ENCODE measurements around the gene ADSS2. TPM values are rescaled to one million over a fixed set of nuclear protein-coding genes. Genes with fewer than 3 reads are reported as not detected.

The ADSS2 gene
- total RNA-seq, 1 donor from 2014 or later = 34.2 TPM

- no peak for DNase-seq
- H3K9me3 ChIP-seq = no peaks in the 10 kb centered on the region
- TF ChIP-seq CTCF (IDR thresholded peaks at IDR 0.05) = no peak
- no peaks in the 10 kb centered on the region for H3K36me3 ChIP-seq
- intact Hi-C loops (cut with DNase I) = no loop called here
- H3K27ac ChIP-seq = no peak overlapping the region
- H3K4me1 ChIP-seq = peaks cover 45% of the 10 kb centered on the region
- no peak for ATAC-seq
- no peak overlapping the region for H3K4me3 ChIP-seq
- no peaks in the 10 kb centered on the region for H3K27me3 ChIP-seq
Measured at GRCh38 chr1:244448279-244449036, 3.3 kb downstream of the ADSS2 start.

- Histone ChIP-seq H3K4me3 (no peak overlapping the region), H3K9me3 (no peaks in the 10 kb centered on the region), H3K27me3 (no peaks in the 10 kb centered on the region), H3K36me3 (no peaks in the 10 kb centered on the region), H3K4me1 (peaks cover 45% of the 10 kb centered on the region), H3K27ac (no peak overlapping the region)
- intact Hi-C loops (cut with DNase I) = no loop called here
- TF ChIP-seq CTCF (IDR thresholded peaks at IDR 0.05) = no peak
- ATAC-seq (no peak), DNase-seq (no peak)
Measured at GRCh38 chr1:244447552-244447951, 4.2 kb downstream of the ADSS2 start.

GRCh38 chr1:244447024-244447423 is 4.7 kb downstream of the ADSS2 start:
- H3K4me3 ChIP-seq = no peak overlapping the region
- intact Hi-C loops (cut with DNase I) = no loop called here
- no peak for TF ChIP-seq CTCF (IDR thresholded peaks at IDR 0.05)
- H3K9me3 ChIP-seq = no peaks in the 10 kb centered on the region
- ATAC-seq = no peak
- peaks cover 45% of the 10 kb centered on the region for H3K4me1 ChIP-seq
- no peaks in the 10 kb centered on the region for H3K36me3 ChIP-seq
- no peaks in the 10 kb centered on the region for H3K27me3 ChIP-seq
- H3K27ac ChIP-seq = no peak overlapping the region
- no peak for DNase-seq

GRCh38 chr1:244445320-244446181 is 6.2 kb downstream of the ADSS2 start:
- no peak for TF ChIP-seq CTCF (IDR thresholded peaks at IDR 0.05)
- H3K27ac ChIP-seq = peak overlapping the region; percentile 33
- no peaks in the 10 kb centered on the region for H3K9me3 ChIP-seq
- H3K27me3 ChIP-seq = no peaks in the 10 kb centered on the region
- intact Hi-C loops (cut with DNase I) = no loop called here
- H3K36me3 ChIP-seq = no peaks in the 10 kb centered on the region
- H3K4me3 ChIP-seq = no peak overlapping the region
- DNase-seq (no peak), ATAC-seq (no peak)
- H3K4me1 ChIP-seq = peaks cover 45% of the 10 kb centered on the region

GRCh38 chr1:244444854-244445253 is 6.9 kb downstream of the ADSS2 start:
- no peaks in the 10 kb centered on the region for H3K9me3 ChIP-seq

More at GRCh38 chr1:244444854-244445253, 6.9 kb downstream of the ADSS2 start:
- Histone ChIP-seq H3K36me3 (no peaks in the 10 kb centered on the region), H3K27ac (no peak overlapping the region), H3K4me3 (no peak overlapping the region), H3K4me1 (peaks cover 39% of the 10 kb centered on the region), H3K27me3 (no peaks in the 10 kb centered on the region)
- DNase-seq (no peak), ATAC-seq (no peak)
- intact Hi-C loops (cut with DNase I) = no loop called here
- no peak for TF ChIP-seq CTCF (IDR thresholded peaks at IDR 0.05)
